ENCODE measurements around the gene PPP2R2B. TPM values are rescaled to one million over a fixed set of nuclear protein-coding genes. Genes with fewer than 3 reads are reported as not detected.

PPP2R2B gene
- total and polyA plus RNA-seq, 11 donors = 0.03 to 2.9 (median 0.30) TPM; not detected in 1

DNA sequence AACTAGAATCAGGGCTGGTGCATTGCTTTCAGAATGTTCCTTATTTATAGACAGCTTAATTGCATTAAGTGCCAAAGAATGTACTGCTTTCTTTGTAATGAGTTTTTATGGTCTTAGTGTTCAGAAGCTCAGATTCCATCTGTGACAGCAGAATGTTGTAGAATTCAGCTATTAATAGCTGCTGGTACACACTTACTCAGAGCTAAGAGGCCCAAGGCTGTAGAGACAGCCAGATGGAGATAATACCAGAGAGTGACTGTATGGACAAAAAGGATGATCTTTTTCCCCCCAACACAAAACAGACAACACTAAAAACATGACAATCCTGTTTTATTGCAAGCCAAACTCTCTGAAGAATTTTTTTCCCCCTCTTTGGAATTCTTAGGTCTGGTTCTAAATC, 50.2 kb downstream of the PPP2R2B start:
- ATAC-seq (peak in 3 of 4 donors; percentile 47 to 80 (median 62)), DNase-seq (no peak)
- Histone ChIP-seq H3K4me1 (peaks cover 0 to 6% (median 0%) of the 10 kb centered on the region in 12 donors), H3K27me3 (no peaks in the 10 kb centered on the region), H3K27ac (no peak overlapping the region), H3K4me3 (no peak overlapping the region), H3K9me3 (no peaks in the 10 kb centered on the region), H3K36me3 (no peaks in the 10 kb centered on the region)
- TF ChIP-seq POLR2A (IDR thresholded peaks at IDR 0.05) (no peak), CTCF (IDR thresholded peaks at IDR 0.05) (no peak)
- intact Hi-C loops (cut with DNase I) = no loop called here

GRCh38 chr5:146827901-146828300, 50.7 kb downstream of the PPP2R2B start:
- Histone ChIP-seq H3K27ac (no peak overlapping the region), H3K27me3 (no peaks in the 10 kb centered on the region), H3K4me3 (no peak overlapping the region), H3K36me3 (no peaks in the 10 kb centered on the region), H3K9me3 (no peaks in the 10 kb centered on the region), H3K4me1 (peaks cover 0 to 2% (median 0%) of the 10 kb centered on the region in 12 donors)
- DNase-seq (no peak), ATAC-seq (no peak)
- intact Hi-C loops (cut with DNase I) = no loop called here
- no peak for TF ChIP-seq CTCF (IDR thresholded peaks at IDR 0.05)
- TF ChIP-seq POLR2A (IDR thresholded peaks at IDR 0.05) = no peak
- 75 to 89% (median 86%) methylated on average over 2 of the region's 2 CpGs for WGBS, 4 donors

DNA sequence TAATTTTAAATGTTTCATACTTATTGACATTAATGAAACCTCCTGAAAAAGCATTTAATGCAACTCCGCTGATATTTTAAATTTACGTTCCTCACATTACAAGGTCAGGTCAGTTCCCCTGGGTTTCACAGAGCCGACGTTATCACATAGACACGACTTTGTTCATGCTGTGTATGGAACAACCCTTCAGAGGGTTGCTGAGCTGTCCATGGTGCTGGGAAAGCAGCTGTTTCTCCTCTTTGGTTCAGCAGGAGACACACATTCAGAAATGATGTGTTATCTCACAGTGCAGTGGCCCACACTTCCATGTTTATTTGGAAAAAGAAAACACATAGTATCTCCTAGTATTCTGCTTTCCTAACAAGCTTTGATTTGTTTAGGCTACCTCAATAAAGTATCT, 53.5 kb downstream of the PPP2R2B start:
- peak in 2 of 5 donors; percentile 18 to 27 for DNase-seq
- TF ChIP-seq POLR2A (IDR thresholded peaks at IDR 0.05) (no peak), CTCF (IDR thresholded peaks at IDR 0.05) (no peak)
- 15 to 26% (median 20%) methylated on average over 5 of the region's 5 CpGs for WGBS, 4 donors

GRCh38 chr5:146821732-146822131, 56.8 kb downstream of the PPP2R2B start:
- Histone ChIP-seq H3K4me1 (no peaks in the 10 kb centered on the region), H3K36me3 (no peaks in the 10 kb centered on the region), H3K27ac (no peak overlapping the region), H3K27me3 (no peaks in the 10 kb centered on the region), H3K9me3 (no peaks in the 10 kb centered on the region), H3K4me3 (no peak overlapping the region)
- no peak for DNase-seq
- no peak for TF ChIP-seq CTCF (IDR thresholded peaks at IDR 0.05)
- no peak for TF ChIP-seq POLR2A (IDR thresholded peaks at IDR 0.05)
- no peak for ATAC-seq
- 80 to 88% (median 82%) methylated on average over 3 of the region's 3 CpGs for WGBS, 4 donors
- intact Hi-C loops (cut with DNase I) = no loop called here

More for the DNA sequence above, 53.5 kb downstream of the PPP2R2B start:
- Histone ChIP-seq H3K4me3 (no peak overlapping the region), H3K27me3 (no peaks in the 10 kb centered on the region), H3K36me3 (no peaks in the 10 kb centered on the region), H3K9me3 (no peaks in the 10 kb centered on the region), H3K27ac (no peak overlapping the region), H3K4me1 (peaks cover 0 to 2% (median 0%) of the 10 kb centered on the region in 12 donors)
- intact Hi-C loops (cut with DNase I) = no loop called here
- ATAC-seq = no peak

Data from heart left ventricle (tissue), 16 donors.